ENCODE results near the gene SBF2. TPM values are rescaled to one million over a fixed set of nuclear protein-coding genes. Genes with fewer than 3 reads are reported as not detected.

SBF2 gene
- total RNA-seq: 27.7 TPM

DNA sequence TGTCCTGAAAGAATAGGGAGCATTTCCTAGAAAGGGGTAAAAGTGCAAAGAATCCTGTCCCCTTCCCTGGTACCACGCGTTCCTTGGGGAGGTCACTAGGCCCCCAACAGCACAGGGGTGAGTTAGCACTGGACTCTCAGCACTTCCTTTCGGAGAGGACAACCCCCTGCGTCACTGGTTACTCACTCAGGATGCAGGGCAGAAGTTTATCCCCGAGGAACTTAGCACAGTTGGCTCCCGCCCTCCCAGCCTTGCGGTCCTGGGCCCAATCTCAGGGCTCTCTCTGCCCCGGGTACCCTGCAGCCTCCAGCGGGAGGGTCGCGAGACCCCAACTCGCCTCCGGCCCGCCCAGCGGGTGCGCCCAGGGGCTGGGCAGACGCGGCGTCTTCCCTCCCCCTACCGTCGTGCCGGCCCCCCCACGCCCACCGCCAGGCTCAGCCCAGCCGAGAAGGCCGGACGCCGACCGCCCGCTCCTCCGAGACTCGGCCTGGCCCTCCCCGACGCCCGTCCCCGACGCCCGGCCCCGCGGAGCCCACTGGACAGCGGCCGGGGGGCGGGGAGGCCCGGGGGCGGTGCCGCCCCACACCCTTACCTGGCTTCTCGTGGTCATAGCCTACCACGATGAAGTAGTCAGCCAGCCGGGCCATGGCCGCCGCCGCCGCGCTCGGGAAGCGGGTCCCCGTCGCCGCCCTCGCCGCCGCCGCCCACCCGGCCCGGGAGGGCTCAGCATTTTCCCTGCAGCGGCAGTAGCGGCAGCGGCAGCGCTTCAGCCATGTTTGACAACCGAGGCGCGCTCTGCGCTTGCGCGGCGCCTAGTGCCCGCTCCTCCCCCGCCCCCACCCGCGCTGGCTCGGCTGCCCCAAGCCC, at the start of gene SBF2:
SBF2 (minus strand) TSS at position 797 of the 867 bp plus-strand sequence; CDS start at position 647, 150 bp downstream.
- peak; percentile 88 for ATAC-seq

DNA sequence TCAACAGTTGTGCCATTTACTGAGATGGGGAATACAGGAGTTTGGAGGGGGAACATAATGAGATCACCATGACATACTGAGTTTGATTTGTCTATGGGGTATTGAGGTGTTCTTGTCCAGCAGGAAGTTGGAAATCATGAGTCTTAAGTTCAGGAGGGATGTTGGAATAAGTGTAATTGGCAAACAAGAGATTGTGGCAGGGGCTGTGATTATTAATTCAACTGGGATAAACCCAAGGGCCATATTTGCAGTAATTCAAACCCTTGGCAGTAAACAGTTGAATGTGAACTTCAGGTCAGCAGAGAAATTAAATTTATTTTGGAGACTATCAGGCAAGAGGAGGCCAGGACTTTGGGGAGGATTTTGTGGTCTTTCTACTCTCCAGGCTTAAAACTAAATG, 44.3 kb upstream of the SBF2 start:
- ATAC-seq: no peak

DNA sequence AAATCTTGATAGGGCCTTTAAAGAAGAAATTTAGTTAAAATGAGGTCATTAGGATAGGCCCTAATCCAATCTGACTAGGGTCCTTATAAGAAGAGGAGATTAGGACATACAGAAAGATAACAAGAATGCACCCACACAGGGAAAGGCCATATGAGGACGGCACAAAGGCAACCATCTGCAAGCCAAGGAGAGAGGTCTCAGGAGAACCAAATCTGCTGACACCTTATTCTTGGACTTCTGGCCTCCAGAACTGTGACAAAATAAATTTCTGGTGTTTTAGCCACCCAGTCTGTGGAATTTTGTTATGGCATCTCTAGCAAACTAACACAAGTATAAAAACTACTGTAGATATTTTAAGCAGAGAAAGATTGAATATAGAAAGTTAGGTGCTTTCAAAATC, 39.5 kb upstream of the SBF2 start:
- ATAC-seq: no peak

DNA sequence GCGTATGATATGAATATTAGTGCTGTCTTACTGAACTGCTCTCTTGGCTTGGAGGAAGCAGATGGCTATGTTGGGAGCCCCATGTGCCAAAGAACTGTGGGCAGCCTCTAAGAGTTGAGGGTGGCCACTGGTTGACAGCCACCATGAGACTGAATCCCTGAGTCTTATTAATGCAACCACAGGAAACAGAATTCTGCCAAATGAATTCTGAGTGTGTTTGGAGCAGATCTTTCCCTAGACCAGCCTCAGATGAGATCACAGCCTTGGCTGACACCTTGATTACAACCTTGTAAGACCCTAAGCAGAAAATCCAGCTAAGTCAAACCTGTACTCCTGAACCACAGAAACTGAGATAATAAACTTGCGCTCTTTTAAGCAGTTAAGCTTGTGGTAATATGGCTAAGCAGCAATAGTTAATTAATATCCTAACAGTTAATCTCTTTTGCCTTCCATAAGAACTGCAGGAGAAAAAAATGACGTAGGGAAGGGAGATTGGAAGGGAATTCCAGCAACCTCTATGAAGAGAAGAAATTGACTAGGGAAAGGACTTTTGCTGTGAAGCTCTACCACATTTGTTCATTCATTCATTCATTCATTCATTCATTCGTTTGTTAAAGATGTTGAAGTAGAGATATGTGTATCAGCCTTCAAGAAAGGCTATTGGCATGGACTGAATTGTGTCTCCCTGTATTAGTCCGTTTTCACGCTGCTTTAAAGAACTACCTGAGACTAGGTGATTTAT, 37.7 kb upstream of the SBF2 start:
- no peak for ATAC-seq

DNA sequence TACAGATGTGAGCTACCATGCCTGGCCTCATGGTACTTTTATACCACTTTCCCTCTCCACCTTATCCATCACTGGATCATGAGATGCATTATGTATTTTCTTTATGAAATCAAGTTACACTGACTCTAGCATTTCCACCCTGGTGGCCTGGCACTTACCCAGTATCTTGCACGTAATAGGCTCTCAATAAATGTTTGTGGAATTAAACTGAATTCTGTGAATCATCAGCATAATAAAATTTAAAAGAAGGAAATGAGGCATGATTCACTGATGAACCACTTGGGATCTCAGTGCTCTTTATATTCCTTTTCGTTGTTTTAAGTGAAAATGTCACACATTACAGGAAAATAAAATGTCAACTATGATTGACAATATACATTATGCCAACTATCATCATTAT, 35.9 kb upstream of the SBF2 start:
- ATAC-seq: no peak

DNA sequence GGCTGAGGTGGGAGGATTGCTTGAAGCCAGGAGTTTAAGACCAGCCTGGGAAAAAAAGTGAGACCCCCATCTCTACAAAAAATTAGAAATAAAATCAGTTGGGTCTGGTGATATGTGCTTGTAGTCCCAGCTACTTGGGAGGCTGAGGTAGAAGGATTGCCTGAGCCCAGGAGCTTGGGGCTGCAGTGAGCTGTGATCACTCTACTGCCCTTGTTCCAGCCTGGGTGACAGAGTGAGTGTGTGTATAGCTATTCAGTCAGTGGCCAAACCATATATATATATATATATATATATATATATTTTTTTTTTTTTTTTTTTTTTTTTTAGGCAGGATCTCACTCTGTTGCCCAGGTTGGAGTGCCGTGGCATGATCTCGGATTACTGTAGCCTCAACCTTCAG, 35.3 kb upstream of the SBF2 start:
- ATAC-seq: no peak

DNA sequence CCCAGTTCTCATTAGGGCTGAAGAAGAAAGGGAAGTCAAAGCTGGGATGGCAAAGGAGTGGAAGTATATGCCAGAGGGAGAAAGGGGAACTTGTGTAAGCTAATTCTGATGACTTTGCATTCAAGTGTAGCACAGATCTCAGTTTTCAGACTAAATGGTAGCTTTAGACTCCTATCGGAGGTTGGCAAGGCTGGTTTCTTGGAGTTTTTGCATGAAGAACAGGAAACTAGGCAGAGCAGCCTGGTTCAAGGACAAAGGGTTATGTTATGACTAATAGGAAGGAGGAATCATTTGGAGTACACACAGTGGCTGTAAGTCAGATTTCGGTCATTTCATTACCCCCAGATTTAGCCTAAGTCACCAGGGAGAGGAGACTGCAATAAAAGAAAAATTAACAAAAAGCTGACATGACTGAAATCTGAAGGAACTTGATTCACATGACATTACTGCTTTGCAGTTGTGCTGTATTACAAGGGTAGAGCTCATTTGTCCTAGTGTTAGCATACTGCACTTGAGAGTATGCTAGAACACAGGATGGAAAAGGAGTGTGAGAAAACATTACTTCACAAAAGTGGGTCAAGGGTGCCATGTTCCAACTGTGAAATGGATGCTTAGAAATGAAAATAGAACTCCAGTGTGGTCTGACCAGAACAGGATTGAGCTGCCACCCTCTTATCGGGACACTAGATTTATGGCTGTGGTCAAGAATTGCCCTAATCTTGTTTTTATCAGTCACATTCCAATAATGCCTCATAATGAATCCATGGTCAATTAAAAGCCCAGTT, 34.5 kb upstream of the SBF2 start:
- peak; percentile 40 for ATAC-seq

DNA sequence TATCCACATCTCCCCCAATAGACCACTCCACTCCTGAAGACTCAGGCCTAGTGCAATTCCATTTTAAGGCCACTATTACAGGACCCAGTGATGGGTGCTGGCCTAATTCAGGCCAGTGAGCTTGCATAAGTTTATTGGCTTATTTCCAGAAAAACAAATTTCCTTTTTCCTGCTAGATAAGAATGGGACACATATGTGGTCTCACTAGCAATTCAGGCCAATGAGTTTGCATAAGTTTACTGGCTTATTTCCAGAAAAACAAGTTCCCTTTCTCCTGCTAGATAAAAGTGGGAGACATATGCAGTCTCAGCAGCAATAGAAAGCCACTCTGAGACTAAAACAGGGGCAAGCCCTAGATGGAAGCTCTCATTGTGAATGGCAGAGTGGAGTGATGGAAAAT, 33.2 kb upstream of the SBF2 start:
- ATAC-seq: no peak

DNA sequence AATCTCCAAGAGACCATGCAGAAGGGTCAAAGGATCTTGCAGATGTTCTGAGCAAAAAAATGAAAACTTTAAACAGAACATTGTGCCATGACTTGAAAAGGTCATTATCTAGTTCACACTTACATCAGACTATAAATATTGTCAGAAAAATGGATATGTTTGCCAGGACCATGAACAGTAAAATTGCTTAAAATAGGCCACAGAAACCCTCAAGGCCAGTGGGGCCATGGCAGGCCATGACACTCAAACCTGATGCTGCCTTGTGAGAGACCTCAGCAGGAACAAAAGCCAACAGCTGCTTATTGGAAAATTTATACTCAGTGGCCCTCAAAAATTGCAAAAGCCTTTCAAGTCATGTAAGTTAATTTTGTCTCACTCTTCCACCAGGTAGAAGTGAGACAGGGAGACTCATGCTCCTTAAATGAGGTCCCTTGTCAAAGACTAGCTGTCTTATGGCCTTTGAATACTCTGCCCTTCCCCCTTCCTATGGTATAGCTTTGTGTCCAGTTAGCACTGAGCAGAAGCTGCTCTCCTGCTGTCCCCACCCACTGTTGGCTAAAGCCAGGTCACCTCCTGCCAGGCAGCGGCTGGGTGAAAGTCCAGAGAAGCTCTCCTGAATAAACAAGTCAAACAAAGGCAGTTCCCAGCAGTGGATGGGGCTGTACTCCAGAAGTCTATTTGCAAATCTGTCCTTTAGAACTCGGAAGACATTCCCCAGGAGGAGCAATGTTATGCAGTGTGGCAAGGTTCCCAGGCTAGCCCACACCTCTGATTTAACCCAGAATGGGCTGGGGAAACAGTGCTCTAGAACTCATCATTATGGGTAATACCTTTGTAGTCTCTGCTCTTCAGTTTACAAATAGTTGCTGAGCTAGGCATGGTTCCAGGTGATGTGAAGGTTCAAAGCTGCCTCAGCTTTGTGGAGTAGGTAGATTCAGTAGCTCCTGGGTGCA, 32.3 kb upstream of the SBF2 start:
- ATAC-seq: no peak

DNA sequence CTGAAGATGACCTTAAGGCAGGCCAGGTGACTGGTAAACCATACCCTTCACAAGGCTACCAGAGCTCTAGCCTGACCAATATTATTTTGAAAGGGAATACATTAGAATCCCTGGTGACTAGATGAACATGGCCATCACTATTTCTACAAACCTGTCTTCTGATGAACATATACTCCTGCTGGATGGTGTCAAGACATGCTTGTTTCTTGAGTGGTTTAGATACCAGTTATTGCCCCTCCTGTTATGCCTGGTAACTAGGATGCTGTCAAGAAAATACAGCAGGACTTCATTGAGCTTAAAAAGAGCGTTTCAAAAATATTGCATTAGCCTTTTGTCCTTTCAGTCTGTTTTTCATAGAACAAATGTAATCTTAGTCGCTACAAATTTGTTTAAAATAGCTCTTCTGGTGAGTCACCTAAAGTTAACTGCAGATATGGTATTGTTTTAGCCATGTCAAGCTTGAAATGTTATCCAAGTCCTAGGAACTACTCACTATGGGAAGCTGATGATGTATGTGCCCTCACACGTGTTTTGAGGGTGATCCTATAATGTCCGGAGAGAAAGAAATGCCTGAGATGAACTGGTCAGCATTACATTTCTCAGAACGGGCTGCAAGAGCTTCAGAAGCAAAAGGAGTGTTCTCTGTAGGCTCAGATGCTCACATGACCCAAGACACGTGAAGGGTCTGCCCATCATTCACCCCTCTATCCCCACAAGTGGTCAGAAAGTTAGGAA, 31.4 kb upstream of the SBF2 start:
- no peak for ATAC-seq

DNA sequence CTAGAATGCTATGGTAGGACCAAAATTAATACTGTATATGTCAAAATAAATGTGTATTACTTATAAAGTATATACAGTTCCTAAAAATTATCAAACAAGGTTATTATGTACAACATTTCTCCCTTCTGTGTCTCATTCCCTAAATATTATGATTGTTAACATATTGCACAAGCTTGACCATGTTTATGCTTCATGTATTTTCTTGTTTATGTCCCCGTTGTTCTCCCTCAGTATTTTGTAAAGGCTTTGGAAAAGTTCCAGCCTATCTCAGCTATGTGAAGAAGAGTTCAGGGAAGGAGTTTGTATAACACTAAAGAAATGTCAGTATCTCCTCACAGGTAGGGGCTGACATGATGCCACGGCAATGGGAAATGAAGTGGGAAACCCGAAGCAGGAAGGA, 30.5 kb upstream of the SBF2 start:
- no peak for ATAC-seq

DNA sequence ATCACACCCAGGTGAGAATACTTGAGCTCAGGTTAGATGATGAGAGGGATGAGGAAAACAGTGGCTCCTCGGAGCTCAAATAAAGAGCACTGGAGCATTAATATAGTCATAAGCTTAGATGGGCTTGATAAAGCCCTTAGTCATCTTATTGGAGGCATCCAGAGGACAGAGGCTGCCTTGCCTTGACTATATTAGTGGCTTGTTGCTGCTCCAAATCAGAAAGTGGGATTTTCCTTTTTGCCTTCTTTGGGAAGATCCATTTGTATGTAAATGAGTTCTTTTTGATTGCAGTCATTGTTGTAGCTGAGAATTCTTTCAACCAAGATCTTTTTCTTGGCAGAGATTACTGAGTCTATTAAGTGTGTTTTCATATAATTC, 29.8 kb upstream of the SBF2 start:
- no peak for ATAC-seq

DNA sequence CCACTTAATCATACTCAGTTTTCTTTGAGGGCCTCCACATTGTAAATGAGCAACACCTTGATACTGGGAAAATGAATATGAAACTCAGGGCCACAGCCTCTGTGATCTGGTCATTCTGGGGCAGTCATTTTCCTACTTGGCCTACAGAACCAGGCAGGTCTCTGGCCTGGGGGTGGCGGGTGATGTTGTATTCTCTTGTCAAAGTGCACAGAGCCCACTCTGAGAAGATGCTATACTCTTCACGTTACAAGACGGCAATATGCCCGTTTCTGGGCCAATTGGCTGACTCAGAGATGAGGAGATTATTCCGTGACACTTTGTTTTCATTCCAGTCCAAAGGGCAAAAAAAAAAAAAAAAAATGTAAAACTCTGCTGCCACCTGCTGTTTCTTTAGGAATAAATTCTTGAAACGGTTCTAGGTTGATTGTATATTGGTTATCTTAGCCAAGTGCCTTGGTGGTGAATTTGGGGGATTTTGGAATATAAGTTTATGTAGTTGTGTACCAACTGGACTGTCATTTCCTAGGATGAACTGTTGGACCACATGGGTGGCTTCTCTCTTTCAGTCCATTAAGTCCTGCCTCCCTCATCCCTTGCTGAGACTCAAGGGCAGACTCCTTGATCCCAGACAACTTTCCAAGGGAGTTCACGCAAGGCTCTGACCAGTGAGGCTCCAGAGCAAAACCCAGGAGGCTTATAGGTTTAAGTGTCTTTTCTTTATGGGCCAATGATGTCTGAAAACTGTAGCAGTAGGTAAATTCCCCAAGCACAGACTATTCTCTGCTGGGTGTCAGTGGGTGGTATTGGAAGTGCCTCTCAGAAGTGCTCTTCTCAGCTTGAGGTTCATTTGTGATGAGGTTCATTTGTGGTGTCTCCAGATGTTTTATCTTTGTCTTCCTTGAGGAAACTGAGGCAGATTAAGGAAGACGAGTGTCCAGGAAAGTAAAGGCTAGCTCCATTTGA, 29.1 kb upstream of the SBF2 start:
- peak; percentile 60 for ATAC-seq

DNA sequence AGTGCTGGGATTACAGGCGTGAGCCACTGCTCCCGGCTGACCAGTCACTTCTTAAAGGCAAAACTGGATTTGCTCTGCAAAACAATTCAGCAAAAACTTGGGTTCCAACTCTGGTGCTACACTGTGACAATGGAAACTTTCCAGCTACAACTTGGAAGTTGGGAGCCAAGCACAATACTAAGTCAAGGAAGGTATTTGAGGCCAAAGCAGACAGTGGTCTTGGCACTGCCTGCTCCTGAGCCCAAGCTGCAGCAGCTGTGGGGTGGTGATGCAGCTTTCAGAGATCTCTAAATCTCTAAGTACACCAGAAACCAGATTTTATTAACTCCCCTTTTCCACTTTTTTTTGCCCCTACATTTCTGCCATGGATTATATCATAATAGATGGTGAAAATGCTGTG, 28.4 kb upstream of the SBF2 start:
- no peak for ATAC-seq

DNA sequence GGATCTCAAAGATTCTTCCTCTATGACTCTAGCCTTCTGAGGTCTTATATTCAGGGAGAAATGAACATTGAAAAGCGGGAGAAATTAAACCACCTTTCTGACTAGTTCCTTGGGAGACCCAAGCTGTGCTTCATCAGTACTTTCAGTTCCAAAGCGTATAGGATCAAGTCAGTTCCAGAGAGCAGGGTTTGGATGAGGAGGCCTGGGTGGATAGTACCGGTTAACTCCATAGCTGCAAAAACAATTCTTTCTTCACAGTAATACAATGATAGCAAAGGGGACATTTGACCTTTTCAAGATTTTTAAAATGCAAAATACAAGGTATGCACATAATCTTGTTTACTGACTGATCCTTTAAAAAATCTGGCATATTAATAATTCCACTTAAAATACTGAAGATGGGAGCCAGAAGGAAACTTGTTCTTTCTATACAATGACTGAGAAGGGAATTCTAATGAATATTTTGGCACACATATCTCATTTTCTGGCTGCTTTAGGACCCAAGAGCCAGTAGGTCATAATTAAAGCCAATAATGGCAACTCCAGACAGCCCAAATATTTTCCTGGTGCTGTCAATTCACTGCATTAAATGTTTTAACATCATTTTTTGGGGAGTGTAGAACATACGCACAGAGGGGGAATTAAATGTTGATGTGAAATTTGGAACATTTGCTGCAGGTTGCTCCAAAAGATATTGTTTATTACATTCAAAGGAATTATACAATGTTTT, 26.9 kb upstream of the SBF2 start:
- ATAC-seq: no peak

DNA sequence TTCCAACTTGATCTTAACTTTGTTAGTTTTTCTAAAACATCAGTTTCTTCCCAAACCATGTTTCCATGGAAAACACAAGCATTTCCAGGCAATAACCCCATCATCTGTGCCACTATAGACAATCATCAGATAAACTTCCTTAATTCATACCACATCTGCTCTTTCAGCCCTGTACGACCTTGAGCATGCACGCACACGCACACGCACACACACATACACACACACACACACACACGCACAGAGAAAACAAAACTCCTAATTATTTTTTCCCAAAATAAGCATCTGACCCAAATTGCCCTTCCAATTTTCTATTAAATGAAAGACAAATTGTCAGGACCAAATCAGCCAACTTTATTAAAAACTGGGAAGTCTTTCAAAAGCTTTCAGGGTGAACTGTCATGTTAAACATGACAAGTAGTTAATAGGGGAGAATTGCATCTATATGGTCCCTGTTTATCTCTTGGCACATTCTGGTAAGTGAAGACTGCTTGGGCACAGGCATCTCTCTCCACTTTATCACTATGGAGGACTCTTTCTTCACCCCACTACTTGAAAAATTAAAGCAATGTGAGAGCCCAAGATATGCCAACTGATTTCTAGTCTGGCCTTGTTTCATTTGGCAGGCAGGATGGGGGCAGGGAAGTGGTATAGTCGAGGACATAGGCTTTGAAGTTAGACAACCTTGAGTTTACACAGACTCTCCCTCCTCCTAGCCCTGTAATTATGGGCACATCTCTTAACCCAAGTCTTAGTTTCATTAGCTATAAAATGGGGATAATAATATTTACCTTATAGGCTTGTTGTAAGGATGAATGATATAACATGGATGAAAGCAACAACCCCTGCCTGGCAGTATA, 25.9 kb upstream of the SBF2 start:
- no peak for ATAC-seq

DNA sequence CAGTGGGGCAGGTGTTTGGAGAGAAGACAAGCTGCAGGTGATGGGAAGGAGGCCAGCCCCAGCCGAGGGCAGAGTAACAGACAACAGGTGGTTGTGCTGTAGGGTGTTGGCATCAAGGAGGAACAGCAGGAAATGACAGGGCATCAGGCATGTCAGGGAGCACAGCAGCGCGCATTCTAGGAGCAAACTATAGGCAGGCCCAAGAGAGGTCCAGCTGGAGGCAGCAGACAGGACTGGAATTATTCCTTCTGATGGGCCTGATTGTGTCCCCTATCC, 24.4 kb upstream of the SBF2 start:
- ATAC-seq: peak; percentile 24

DNA sequence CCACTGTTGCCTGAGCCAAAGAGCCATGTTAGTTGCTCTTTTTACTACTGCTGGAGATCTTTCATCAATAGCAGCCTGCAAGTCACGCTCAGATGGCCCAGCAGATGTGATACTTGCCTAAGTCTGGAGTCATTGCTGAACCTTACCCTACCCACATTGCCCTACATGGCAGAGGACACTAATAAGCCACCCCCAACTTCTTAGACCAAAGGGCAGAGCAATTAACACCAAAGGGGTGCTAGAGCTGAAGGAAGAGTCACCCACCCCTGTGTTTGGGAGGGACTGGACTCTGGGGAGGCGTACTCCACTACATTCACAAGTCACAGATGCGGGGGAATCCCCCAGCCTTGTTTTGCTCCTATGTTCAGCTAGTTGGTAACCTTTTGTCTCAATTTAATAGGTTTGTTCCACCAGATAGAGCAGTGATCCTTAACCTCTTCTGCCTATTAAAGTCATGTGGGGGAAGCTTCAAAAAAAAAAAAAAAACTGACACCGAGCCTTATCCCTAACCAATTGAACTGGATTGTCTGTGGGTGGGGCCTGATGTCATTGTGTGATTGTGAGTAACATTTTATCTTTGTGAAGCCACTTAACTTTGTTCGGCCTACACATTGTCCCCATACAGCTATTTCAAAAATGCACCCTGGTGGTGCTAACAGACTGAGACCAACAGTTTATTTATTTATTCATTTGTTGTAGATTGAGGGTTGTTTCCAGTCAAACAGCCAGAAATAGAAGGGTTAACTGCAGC, 23.9 kb upstream of the SBF2 start:
- no peak for ATAC-seq
